ENCODE measurements around the gene RALGAPA1. TPM values are rescaled to one million over a fixed set of nuclear protein-coding genes. Genes with fewer than 3 reads are reported as not detected.

RALGAPA1 gene
- total RNA-seq, 4 donors from 2014 or later, result 44.1 to 138 (median 108) TPM

GRCh38 chr14:35556548-35556947 is 252.5 kb downstream of the RALGAPA1 start:
- TF ChIP-seq, protein P1, sequence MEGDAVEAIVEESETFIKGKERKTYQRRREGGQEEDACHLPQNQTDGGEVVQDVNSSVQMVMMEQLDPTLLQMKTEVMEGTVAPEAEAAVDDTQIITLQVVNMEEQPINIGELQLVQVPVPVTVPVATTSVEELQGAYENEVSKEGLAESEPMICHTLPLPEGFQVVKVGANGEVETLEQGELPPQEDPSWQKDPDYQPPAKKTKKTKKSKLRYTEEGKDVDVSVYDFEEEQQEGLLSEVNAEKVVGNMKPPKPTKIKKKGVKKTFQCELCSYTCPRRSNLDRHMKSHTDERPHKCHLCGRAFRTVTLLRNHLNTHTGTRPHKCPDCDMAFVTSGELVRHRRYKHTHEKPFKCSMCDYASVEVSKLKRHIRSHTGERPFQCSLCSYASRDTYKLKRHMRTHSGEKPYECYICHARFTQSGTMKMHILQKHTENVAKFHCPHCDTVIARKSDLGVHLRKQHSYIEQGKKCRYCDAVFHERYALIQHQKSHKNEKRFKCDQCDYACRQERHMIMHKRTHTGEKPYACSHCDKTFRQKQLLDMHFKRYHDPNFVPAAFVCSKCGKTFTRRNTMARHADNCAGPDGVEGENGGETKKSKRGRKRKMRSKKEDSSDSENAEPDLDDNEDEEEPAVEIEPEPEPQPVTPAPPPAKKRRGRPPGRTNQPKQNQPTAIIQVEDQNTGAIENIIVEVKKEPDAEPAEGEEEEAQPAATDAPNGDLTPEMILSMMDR (IDR thresholded peaks at IDR 0.05), result no peak
- no peak for TF ChIP-seq POLR2A (IDR thresholded peaks at IDR 0.05)
- Histone ChIP-seq H3K9me3 (no peaks in the 10 kb centered on the region), H3K36me3 (no peaks in the 10 kb centered on the region), H3K4me3 (no peak overlapping the region), H3K27me3 (no peaks in the 10 kb centered on the region), H3K4me1 (no peaks in the 10 kb centered on the region), H3K27ac (no peak overlapping the region)
- intact Hi-C loops (cut with DNase I; ENCODE audit: low total_unique reads), result no loop called here
- DNase-seq, result no peak

DNA sequence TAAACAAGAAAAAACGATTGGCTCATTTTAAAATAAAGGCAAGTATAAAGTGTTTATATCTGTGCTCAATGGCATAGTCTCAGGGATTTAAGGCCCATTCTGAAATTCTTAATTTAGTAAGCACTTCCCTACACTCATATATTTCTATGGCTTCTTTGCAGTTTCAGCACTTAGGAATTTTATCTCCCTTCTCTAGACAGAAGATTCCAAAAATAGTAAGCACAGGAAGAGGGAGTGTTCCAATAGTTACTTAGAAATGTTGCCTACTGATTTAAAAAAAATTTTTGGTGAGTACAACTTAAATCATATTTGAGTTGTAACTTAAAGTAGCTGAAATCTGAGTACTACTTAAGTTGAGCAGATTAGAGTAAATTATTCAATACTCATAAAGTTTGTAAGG is 255.3 kb downstream of the RALGAPA1 start:
- H3K27me3 ChIP-seq, result no peaks in the 10 kb centered on the region
- DNase-seq, result no peak
- no peak for TF ChIP-seq POLR2A (IDR thresholded peaks at IDR 0.05)
- TF ChIP-seq, protein P1 (IDR thresholded peaks at IDR 0.05), result no peak
- no peaks in the 10 kb centered on the region for H3K36me3 ChIP-seq
- intact Hi-C loops (cut with DNase I; ENCODE audit: low total_unique reads), result no loop called here
- H3K4me1 ChIP-seq, result no peaks in the 10 kb centered on the region
- no peaks in the 10 kb centered on the region for H3K9me3 ChIP-seq
- no peak overlapping the region for H3K27ac ChIP-seq
- no peak overlapping the region for H3K4me3 ChIP-seq

DNA sequence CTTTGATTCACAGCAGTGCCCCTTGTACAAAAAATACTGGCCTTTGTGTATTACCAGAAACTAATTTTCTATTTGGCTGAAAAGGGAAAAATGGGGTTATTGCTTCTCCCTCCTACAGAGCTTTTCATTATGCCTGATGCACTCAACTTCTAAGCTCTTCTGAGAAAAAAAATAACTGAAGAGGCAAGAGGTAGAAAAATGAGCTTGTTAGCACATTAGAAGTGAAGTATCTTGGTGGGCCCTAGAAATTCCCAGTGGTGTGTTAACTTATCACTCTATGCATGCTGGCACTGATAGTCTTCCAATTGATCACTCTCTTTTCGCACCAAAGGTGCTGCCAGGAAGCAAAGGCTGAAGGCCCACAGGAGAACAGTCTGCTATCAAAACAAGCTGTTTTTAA is 258.0 kb downstream of the RALGAPA1 start:
- DNase-seq, result no peak

GRCh38 chr14:35549551-35549950 is 259.5 kb downstream of the RALGAPA1 start:
- Histone ChIP-seq H3K36me3 (no peaks in the 10 kb centered on the region), H3K9me3 (no peaks in the 10 kb centered on the region), H3K27me3 (no peaks in the 10 kb centered on the region), H3K27ac (no peak overlapping the region), H3K4me3 (no peak overlapping the region), H3K4me1 (no peaks in the 10 kb centered on the region)
- TF ChIP-seq POLR2A (IDR thresholded peaks at IDR 0.05), result no peak
- TF ChIP-seq, protein P1 (IDR thresholded peaks at IDR 0.05), result no peak
- no peak for DNase-seq
- intact Hi-C loops (cut with DNase I; ENCODE audit: low total_unique reads), result no loop called here

More for the DNA sequence above, 258.0 kb downstream of the RALGAPA1 start:
- Histone ChIP-seq H3K9me3 (no peaks in the 10 kb centered on the region), H3K4me1 (no peaks in the 10 kb centered on the region), H3K36me3 (no peaks in the 10 kb centered on the region), H3K27me3 (no peaks in the 10 kb centered on the region), H3K4me3 (no peak overlapping the region), H3K27ac (no peak overlapping the region)
- intact Hi-C loops (cut with DNase I; ENCODE audit: low total_unique reads), result no loop called here
- TF ChIP-seq, protein P1 (IDR thresholded peaks at IDR 0.05), result no peak
- no peak for TF ChIP-seq POLR2A (IDR thresholded peaks at IDR 0.05)

- intact Hi-C loops (cut with DNase I; ENCODE audit: low total_unique reads), result no loop called here
- Histone ChIP-seq H3K27me3 (no peaks in the 10 kb centered on the region), H3K36me3 (no peaks in the 10 kb centered on the region), H3K27ac (no peak overlapping the region), H3K4me1 (no peaks in the 10 kb centered on the region), H3K4me3 (no peak overlapping the region), H3K9me3 (no peaks in the 10 kb centered on the region)
- DNase-seq, result no peak
- TF ChIP-seq, protein P1 (IDR thresholded peaks at IDR 0.05), result no peak
- no peak for TF ChIP-seq POLR2A (IDR thresholded peaks at IDR 0.05)
These were observed 266.1 kb downstream of the RALGAPA1 start for GRCh38 chr14:35543006-35543405.
